Measurements from ENCODE around the gene SVIL.
"Not testable (repeated sequence)": the region's sequence is repeated elsewhere in the genome, so short reads cannot be mapped to it uniquely, and the experiment has no call there.

SVIL gene

GRCh38 chr10:29648983-29649268 is 14.2 kb upstream of the SVIL start:
- DNase-seq (ENCODE audit: low read depth): no peak

DNA sequence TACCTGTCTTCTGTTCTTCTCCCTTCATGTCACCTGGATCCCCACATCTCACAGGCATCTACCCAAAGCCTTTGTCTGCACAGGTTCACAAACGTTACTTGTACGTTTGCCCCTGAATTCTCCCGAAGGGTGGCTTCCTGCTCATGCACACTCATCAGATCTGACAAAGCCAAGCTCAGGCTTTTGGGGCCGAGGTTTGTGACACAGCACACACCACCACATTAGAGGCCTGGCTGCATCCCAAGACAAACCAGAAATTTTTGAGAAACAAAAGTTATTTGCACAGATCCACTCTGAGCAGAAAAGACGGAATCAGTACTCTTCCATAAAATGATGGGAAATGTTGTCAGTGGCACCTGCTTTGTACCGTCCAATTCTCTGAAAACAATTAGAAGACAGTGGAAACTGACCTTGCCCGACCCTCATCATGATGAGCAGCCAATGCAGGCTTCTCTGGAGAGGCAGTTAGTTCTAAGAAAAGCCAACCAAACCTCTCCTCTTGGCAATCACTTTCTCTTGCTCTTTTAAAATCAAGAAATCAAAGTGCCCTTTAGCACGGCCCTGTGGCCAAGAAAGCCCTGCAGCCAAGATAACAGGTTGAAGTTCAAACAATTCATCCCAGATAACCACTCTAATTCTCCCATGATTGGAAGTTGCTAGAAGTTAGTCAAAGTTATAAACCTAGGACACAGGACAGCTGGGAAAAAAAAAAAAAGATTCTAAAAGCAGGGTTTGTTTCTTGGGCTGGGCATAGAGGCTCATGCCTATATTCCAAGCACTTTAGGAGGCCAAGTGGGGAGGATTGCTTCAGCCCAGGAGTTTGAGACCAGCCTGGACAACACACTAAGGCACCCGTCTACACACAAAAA is 13.6 kb upstream of the SVIL start:
- no peak for DNase-seq (ENCODE audit: low read depth)

- no peak for DNase-seq (ENCODE audit: low read depth)
These were observed 12.7 kb upstream of the SVIL start for GRCh38 chr10:29647478-29647877.

DNA sequence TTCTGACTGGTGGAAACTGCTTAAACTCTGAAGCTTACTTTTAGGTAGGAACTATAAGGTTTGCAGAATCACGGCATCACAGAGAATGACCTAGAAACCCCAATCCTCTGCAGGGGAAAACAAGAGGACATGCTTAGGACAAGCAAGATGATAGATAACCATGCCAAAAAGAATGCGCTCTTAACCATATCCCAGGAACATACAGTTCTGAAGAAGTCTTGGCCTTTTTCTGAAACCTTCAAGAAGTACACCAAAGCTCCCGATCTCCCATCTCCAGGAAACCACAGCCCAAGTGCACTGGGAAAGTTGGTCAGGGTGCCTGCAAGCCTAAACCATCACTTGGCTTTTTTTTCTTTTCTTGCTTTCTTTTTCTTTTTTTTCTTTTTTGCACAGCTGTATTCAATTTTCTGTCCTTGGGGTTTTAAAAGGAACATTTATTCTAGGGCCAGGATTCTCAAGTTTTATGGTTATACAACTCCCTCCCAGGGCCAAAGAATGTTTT is 12.2 kb upstream of the SVIL start:
- DNase-seq (ENCODE audit: low read depth): no peak

GRCh38 chr10:29646238-29646902 is 11.6 kb upstream of the SVIL start:
- DNase-seq (ENCODE audit: low read depth): no peak

GRCh38 chr10:29643771-29644501 is 9.2 kb upstream of the SVIL start:
- DNase-seq (ENCODE audit: low read depth): no peak

GRCh38 chr10:29642990-29643389 is 8.2 kb upstream of the SVIL start:
- DNase-seq (ENCODE audit: low read depth): no peak

GRCh38 chr10:29637537-29637936 is 2.8 kb upstream of the SVIL start:
- DNase-seq (ENCODE audit: low read depth): no peak

GRCh38 chr10:29636178-29636577 is 1.4 kb upstream of the SVIL start:
- no peak for DNase-seq (ENCODE audit: low read depth)

DNA sequence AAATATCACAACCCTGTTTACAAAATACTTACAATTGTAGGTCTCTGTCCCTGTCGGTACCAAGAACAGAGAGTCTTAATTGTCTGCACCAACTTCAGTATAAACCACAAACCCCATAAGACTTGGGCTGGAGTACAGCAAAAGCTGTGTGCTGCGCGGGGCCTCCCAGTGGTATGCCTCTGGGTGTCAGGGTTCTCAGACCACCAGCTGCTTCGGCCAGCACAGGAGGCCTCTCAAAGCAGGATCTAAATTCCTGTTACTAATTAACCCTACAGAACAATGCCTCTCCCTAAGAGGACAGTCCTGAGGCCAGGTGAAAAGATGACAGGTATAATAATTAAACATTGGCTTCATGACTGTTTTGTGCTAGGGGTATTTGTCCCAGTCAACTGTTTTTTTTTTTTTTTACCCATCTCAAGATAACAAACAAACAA is 957 bp upstream of the SVIL start:
- DNase-seq (ENCODE audit: low read depth): no peak

DNA sequence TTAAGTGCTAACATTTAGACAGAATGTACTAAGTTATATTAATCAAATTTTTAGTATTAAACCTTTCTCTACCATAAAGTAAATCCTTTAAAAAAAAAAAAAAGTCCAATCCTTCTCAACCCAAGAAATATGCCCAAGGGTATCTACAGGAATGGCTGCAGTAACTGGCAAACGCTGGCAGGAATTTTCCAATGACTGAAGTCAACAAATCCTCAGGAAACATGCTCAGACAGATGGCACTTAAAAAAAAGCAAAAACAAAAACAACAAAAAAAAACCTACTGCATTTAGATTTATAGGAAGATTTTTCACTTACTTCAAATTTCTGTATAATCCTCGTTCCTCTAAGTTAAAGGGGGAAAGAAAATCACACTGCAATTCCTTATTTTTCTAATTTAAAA is 666 bp downstream of the SVIL start:
- no peak for DNase-seq (ENCODE audit: low read depth)

GRCh38 chr10:29631049-29631339 is 3.8 kb downstream of the SVIL start:
- no peak for DNase-seq (ENCODE audit: low read depth)

- DNase-seq (ENCODE audit: low read depth): no peak
These were observed 4.3 kb downstream of the SVIL start for GRCh38 chr10:29630205-29631048.

- no peak for DNase-seq (ENCODE audit: low read depth)
These were observed 5.8 kb downstream of the SVIL start for GRCh38 chr10:29628912-29629526.

- DNase-seq (ENCODE audit: low read depth): no peak
These were observed 6.5 kb downstream of the SVIL start for GRCh38 chr10:29628311-29628710.

DNA sequence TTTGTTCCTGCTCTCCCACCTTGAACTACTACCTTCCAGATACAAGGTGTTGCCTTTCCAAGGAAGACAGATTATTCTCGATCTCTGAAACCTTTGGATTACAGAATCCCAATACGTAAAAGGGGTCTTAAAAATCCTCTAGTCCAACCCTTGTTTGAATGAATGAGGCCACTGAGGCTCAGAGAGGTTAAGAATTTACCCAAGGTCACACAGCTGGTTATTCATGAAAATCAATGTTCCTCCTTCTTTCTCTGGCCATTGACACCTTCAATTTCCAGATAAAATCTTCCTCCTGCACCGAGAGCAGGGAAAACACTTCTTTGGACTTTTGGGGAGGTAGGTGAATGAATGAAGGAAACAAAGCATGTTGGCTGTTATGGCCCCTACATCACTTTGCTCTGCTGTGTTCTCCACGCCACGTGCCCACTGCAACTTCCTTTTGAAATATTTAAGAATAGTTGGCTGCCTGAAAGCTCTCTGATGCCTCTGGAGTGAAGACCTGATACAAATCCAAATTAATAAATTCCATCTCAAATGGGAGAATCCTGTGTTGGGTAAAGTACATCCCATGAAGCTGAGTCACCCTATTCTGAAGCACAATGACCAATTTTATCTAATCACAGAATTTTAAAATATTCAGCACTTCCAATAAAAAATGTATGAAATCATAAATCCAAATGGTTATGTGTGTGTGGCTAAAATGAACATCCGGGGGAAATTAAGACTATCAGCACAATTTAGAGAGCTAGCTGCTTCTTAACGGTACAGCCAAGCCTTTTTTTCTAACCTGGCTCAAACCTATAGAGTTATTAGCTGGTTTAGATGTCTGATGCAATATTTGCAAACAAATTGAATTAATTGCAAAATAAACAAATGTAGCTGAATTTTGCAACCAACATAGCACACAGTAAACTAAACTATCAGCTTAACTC is 7.3 kb downstream of the SVIL start:
- DNase-seq (ENCODE audit: low read depth): no peak

DNA sequence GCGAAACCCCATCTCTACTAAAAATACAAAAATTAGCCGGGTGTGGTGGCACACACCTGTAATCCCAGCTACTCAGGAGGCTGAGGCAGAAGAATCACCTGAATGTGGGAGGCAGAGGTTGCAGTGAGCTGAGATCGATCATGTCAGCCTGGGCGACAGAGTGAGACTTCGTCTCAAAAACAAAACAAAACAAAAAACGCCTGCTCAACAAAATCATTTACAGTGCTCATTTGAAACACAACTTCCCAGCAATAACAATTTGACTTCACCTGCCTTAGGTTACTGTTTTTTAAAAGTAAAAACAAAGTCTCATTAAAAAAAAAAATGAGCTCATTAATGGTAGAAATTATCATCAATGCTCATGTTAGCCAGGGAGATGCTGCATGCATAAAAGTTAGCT is 10.4 kb downstream of the SVIL start:
- not testable (repeated sequence) for DNase-seq (ENCODE audit: low read depth)

DNA sequence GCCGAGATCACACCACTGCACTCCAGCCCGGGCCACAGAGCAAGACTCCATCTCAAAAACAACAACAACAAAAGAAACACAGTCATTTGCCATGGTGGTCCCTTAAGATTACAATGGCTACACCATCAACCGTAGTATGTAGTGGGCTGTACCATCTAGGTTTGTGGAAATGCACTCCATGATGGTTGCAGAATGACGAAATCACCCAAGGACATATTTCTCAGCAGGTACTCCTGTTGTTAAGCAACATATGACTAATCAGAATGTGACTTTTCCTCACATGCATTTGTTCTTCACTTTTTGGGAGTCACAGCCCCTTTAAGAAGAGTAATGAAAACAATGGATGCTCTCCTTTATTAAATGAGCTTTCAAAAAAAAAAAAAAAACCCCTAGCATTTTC is 11.0 kb downstream of the SVIL start:
- no peak for DNase-seq (ENCODE audit: low read depth)

GRCh38 chr10:29622382-29622922 is 12.3 kb downstream of the SVIL start:
- DNase-seq (ENCODE audit: low read depth): no peak

GRCh38 chr10:29621161-29621560 is 13.6 kb downstream of the SVIL start:
- DNase-seq (ENCODE audit: low read depth): no peak

All from activated T-cell treated with anti-CD3 and anti-CD28 coated beads for 24 hours (primary cell).